ENCODE data around the gene SQOR. TPM values are rescaled to one million over a fixed set of nuclear protein-coding genes. Genes with fewer than 3 reads are reported as not detected.

The SQOR gene
- polyA plus RNA-seq, 2 of the 4 experiments (the other 2 are of a cell fraction) = 33.8 to 71.7 TPM

- no peak for TF ChIP-seq EHMT2 (IDR thresholded peaks at IDR 0.05; ENCODE audit: low read depth)
- TF ChIP-seq CHD4 (IDR thresholded peaks at IDR 0.05; ENCODE audit: borderline replicate concordance) = no peak
- TF ChIP-seq MYC (IDR thresholded peaks at IDR 0.05; ENCODE audit: borderline replicate concordance, low read length) = no peak
- TF ChIP-seq EHF (CRISPR knock-in tag; IDR thresholded peaks at IDR 0.05) = no peak
- no peak for TF ChIP-seq ZC3H11A (IDR thresholded peaks at IDR 0.05)
- TF ChIP-seq TP53 (CRISPR knock-in tag; IDR thresholded peaks at IDR 0.05) = no peak
- TF ChIP-seq FOSB (CRISPR knock-in tag; IDR thresholded peaks at IDR 0.05) = no peak
Observed at GRCh38 chr15:45586601-45587094, 48.2 kb upstream of the SQOR start (continued).

- FAIRE-seq (no peak), DNase-seq (ENCODE audit: low read depth in 1 of 2, low spot score in 1 of 2) (peak; percentile 50 to 90), ATAC-seq (peak; percentile 90 to 94)
- POLR2A ChIA-PET = interaction anchor here (0.6 to 1.1 kb wide), 3 partner anchors 10 to 54 kb away, joined by 3 to 5 read pairs (median 3); no protein-coding TSS in a partner anchor
- peaks cover 23% of the 10 kb centered on the region; the same call in 2 of the 3 replicates for H3K4me1 ChIP-seq
- CTCF ChIA-PET = interaction anchor here (1.3 to 3.9 kb wide), 4 partner anchors 13 to 129 kb away, joined by 4 to 21 read pairs (median 8); no protein-coding TSS in a partner anchor
- peak within 1 kb of the TSS; percentile 95 to 98 for H3K27ac ChIP-seq
- no peak for TF ChIP-seq NR3C1 (IDR thresholded peaks at IDR 0.05)
- TF ChIP-seq KDM5A (IDR thresholded peaks at IDR 0.05) = peak; percentile 57
- peak; percentile 84 for TF ChIP-seq PHF8 (IDR thresholded peaks at IDR 0.05; ENCODE audit: borderline replicate concordance, low read depth)
- TF ChIP-seq EP300 (IDR thresholded peaks at IDR 0.05) = no peak
- no peak for TF ChIP-seq EHMT2 (IDR thresholded peaks at IDR 0.05; ENCODE audit: low read depth)
- no peak for TF ChIP-seq NPAS2 (CRISPR knock-in tag; IDR thresholded peaks at IDR 0.05; ENCODE audit: borderline replicate concordance)
- 0 out of 2 replicates have a peak, but pooled peaks have one; percentile 12 for TF ChIP-seq HMGXB4 (CRISPR knock-in tag; IDR thresholded peaks at IDR 0.05; ENCODE audit: borderline replicate concordance)
- peak; percentile 50; the same call in 1 of the 2 replicates for TF ChIP-seq MYC (IDR thresholded peaks at IDR 0.05; ENCODE audit: borderline replicate concordance, low read length)
- no peak for TF ChIP-seq RCOR1 (IDR thresholded peaks at IDR 0.05; ENCODE audit: low read depth, low read length)
- peak; percentile 93 for TF ChIP-seq MAX (IDR thresholded peaks at IDR 0.05)
- TF ChIP-seq BCL3 (IDR thresholded peaks at IDR 0.05) = 0 out of 3 replicates have a peak, but pooled peaks have one; percentile 43
- peak in 1 of 2 experiments; percentile 79; a peak in 4 of 5 replicates for TF ChIP-seq JUN (IDR thresholded peaks at IDR 0.05)
- peak; percentile 86 for TF ChIP-seq E2F6 (IDR thresholded peaks at IDR 0.05; ENCODE audit: borderline replicate concordance, low read depth)
- peak; percentile 72 for TF ChIP-seq POLR2A (IDR thresholded peaks at IDR 0.05; ENCODE audit: low read length)
- H3K4me3 ChIP-seq = peak within 1 kb of the TSS; percentile 75
- peak within 1 kb of the TSS; percentile 97 for H3K4me2 ChIP-seq
- H3K9me3 ChIP-seq = no peaks in the 10 kb centered on the region
- 2% methylated on average over 24 of the region's 62 CpGs for WGBS (ENCODE audit: missing lambda C conversion rate)
Observed at GRCh38 chr15:45587095-45587862, 47.5 kb upstream of the SQOR start, which contains the start of gene BLOC1S6. Gene BLOC1S6 (plus strand): TSS chr15:45587379. CDS start chr15:45587444, 65 bp downstream.

- WGBS (ENCODE audit: missing lambda C conversion rate) = 5% methylated on average over 4 of the region's 4 CpGs
- TF ChIP-seq EP300 (IDR thresholded peaks at IDR 0.05) = no peak
- no peak for TF ChIP-seq RAD21 (conservative IDR thresholded peaks at IDR 0.05 in 1 of 2, IDR thresholded peaks at IDR 0.05 in 1 of 2)
- TF ChIP-seq MAFK (IDR thresholded peaks at IDR 0.05; ENCODE audit: partially characterized antibody) = peak; percentile 33
- no peak for TF ChIP-seq CBX8 (IDR thresholded peaks at IDR 0.05)
- Histone ChIP-seq H3K9me3 (no peaks in the 10 kb centered on the region), H3K27ac (peak overlapping the region; percentile 95 to 98), H3K4me3 (peak overlapping the region; percentile 75), H3K4me1 (peaks cover 23% of the 10 kb centered on the region; the same call in 2 of the 3 replicates), H3K4me2 (peak overlapping the region; percentile 97)
- POLR2A ChIA-PET = no interaction called here
- FAIRE-seq (no peak), ATAC-seq (no peak), DNase-seq (ENCODE audit: low read depth in 1 of 2, low spot score in 1 of 2) (no peak)
- CTCF ChIA-PET = interaction anchor here (1.3 to 3.9 kb wide), 3 partner anchors 24 to 129 kb away, joined by 4 to 21 read pairs (median 11); no protein-coding TSS in a partner anchor
Observed at GRCh38 chr15:45587863-45588170, 47.0 kb upstream of the SQOR start.
